CMK (cell line): ENCODE measurements around the gene TH.

Experiments used
- DNase-seq: peaks from one replicate; pipeline ENCODE4 v3.0.0-alpha.2; 2010; ENCODE audit warnings: low read depth

Gene TH

DNA sequence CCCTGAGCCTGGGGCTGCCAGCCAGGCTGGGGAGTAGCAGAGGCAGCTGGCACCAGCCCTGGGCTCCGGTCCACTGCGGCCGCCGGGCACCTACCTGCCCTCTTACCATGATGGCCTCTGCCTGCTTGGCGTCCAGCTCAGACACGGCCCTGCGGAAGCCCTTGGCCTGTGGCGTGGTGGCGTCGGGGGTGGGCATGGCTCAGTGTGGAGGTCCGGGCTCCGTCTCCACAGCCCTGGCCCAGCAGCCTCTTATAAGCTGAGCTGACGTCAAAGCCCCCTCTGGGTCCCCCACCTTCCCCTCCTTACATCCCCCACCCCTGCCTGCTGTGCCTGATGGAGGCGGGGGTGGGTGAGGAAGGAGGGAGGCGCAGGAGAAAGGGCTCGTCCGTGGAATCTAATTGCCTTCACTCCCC, at the start of gene TH:
TH (minus strand) TSS at position 225 of the 413 bp plus-strand sequence; CDS start at position 196, 29 bp downstream.
- DNase-seq: no peak

DNA sequence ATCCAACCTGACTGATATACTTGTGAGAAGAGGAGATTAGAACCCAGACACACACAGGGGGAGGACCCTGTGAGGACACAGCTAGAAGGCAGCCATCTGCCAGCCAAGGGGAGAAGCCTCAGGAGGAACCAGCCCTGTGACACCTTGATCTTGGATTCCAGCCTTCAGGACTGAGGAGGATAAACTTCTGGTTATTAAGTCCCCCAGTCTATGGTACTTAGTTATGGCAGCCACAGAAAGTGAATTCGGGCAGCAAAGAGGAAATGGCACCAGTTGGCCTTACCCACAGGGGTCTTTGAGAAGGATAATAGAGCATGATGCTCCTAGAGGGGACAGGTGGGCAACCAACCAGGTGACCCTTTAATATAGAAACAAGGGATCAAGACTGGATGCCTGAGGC, 49.4 kb upstream of the TH start:
- no peak for DNase-seq

DNA sequence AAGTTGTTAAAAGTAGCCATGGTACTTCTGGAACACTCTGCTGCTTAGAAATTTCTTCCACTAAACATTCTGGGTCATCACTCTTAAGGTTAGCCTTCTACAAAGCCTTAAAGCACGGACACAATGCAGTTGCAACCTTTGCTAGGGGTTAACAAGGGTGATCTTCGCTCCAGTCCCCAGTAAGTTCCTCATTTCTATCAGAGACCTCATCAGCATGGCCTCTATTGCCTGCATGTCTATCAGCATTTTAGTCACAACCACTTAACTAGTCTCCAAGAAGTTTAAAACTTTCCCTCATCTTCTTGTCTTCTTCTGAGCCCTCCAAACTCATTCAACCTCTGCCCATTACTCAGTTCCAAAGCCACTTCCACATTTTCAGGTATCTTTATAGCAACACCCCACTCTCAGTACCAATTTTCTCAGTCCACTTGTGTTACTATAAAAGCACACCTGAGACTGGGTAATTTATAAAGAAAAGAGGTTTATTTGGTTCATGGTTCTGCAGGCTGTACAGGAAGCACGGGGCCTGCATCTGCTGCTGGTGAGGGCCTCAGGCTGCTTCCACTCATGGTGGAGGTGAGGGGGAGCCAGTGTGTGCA, 48.7 kb upstream of the TH start:
- no peak for DNase-seq

DNA sequence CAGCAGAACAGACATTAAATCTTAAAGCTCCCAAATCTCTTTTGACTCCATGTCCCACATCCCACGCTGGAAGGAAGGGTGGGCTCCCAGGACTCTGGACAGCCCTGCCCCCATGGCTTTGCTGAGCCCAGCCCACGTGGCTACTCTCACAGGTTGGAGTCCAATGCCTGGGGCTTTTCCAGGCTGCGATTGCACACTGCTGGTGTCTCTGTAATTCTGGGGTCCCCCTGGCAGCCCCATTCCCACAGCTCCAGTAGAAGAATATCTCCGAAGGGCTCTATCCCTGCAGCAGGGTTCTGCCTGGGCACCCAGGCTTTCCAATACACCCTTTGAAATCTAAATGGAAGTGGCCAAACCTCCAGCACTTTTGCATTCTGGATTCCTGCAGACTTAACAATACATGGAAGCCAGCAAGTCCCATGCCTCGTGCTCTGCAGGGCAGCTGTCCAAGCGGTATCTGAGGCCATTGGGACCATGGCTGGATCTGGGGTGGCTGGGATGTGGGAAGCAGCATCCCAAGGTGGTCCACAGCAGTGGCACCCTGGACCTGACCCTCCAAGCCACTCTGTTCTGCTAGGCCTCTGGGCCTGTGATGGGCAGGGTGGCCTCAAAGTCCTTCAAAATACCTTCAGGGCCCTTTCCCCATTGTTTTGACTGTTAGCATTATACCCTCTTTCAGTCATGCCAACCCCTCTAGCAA, 47.9 kb upstream of the TH start:
- DNase-seq: no peak

DNA sequence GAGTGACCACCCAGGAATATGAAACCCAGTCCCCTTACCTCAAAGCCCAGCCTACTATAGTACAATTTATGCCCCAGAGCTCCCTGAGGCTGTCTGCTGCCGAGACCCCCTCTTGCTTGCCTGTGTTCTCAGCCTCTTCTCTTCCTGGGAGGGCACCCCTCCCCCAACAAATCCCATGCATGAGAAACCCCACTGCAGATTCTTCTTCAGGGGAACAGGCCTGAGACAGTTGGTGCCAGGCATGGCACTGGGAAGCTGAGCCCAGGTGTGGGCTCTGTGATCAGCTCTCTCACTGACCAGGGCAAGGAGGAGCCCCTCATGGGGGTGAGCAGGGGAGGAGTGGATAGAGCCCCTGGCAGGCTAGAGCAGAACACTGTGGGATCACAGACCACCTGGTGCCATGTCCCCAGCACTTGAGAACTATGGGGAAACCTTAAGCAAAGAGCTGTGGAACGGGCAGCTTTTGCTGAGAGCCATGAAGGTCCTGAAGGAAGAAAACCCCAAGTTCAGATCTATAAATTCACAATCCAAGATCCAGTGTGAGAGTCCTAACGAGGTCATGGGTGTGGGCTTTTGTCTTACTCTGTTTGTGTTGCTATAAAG, 46.5 kb upstream of the TH start:
- no peak for DNase-seq

DNA sequence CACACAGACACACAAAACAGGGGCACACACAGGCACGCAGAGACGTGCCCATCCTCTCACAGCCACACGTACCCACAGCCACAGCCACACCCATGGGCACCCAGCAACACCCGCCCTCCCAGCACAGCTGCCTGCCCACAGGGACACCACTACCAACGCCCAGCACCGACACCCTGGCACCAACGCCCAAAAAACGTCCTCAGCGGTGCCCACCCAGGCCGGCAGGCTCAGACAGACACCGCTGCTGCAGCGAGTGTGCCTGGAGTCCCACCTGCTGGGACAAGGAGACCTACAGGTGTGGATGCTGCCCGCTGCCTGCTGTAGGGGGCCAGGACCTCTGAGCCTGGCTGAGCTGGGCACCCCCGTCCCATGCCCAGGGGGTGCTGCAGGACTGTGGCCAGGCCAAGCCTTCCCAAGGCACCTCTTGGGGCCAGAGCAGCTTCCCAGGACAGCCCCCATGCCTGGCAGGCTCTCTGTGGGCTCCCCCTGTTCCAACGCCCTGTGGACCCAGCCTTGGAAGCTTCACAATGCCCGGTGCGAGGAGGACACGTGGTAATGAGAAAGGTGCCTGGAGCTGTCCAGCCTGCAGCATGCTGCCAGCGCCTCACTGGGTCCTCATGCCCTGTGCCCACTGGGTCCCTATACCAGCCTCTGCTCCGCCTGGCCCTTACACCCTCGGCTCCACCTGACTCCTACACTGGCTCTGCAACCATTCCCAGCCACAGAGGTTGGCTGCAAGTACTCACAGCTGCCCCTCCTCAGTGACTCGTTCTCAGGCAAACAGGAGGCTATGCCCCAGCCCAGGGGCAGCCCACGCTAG, 45.8 kb upstream of the TH start:
- DNase-seq: no peak

DNA sequence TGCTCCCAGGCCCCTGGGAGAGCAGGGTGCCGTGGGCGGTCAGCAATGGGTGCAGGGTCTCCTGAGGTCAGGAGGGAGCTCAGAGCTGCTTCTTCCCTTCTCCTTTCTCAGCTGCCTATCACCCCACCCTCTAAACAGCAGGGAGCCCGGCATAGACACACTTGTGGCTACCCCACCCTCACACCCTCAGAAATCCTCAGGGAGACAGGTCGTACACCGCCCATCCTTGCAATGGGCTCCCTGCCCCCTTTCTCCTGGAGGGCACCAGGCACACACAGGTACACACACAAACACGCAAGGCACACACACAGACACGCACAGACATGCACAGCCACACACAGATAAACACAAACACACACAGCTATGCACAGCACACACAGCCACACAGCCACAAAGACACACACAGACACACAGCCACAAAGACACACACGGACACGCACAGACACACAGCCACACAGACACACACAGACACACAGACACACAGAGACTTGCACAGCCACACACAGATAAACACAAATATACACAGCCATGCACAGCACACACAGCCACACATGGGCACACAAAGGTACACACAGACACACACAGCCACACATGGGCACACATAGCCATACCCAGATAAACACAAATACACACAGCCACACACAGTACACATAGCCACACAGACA, 44.9 kb upstream of the TH start:
- no peak for DNase-seq

DNA sequence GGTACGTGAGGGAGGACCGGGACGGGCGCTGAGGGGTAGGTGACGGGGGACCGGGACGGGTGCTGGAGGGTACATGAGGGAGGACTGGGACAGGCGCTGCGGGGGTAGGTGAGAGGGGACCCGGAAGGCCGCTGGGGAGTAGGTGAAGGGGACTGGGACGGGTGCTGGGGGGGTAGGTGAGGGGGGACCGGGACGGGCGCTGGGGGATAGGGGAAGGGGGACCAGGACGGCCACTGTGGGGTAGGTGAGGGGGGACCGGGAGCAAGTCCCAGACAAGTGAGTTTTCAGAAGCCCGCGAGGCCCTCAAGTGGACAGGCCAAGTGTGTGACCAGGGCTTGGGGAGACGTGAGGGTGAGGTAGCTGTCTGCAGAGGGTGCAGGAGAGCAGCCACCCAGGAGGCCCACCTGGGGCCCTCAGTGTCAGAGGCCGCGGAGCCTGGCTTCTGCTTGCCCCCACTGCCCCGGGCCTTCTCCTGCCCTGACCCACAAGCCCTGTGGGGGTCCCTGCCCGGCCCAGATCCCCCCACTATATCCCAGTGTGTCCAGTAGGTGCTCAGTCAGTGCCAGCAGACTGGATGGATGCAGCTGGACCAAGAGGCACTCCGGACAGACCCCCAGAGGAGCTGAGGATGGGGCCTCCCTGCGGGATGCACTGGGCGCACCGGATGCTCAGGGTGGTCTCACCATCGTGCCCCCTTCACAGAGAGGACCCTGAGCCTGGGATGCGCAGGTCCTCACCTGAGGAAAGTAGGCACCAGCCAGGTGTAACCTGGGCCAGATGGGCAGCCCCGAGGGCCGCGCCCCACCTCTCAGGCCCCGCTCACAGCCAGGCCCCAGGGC, 44.2 kb upstream of the TH start:
- DNase-seq: no peak

DNA sequence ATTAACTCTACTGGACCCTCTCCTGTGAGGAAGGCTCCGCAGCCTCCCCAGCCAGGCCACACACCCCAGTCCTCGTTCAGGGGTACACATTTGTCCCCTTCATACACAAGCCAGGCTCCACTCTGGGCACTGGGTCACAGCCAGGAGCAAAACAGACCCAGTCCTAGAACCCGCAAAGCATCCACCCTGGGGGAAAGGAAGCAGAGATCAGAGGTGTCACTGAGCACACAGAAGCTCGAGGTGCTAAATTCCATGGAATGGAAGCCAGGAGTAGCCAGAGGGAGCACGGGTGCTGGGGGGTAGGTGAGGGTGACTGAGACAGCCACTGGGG, 43.6 kb upstream of the TH start:
- DNase-seq: no peak

DNA sequence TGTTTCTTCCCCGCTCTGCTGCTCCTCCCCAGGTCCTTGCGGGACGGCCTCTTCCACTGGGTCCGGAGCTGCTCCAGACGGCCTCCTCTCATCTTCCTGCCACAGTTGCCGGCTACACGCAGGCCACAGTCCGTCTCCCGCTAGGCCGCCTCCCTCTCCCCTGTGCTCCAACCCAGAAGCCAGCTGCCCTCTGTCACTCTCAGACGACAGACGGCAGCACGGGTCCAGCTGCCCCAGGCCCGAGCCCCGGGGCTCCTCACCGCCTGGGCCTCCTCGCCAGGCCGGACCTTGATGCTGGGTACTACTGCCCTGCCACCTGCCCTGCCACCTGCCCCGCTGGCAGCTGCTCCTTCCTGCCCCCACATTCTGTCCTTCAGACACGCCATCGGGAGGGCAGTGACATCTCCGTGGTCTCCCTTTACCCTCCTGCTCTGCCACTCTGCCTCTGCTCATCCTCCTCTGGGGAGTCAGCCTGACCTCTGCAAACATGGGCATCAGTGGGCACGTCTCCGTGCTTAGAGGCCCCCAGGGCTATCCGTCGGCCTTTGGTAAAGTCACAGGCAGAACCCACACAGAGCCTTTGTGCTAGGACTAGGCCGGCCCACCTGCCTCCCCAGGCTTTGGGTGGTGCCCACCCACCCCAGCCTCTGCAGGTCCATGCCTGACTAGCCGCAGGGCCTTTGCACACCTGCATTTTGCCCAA, 43.1 kb upstream of the TH start:
- DNase-seq: no peak

DNA sequence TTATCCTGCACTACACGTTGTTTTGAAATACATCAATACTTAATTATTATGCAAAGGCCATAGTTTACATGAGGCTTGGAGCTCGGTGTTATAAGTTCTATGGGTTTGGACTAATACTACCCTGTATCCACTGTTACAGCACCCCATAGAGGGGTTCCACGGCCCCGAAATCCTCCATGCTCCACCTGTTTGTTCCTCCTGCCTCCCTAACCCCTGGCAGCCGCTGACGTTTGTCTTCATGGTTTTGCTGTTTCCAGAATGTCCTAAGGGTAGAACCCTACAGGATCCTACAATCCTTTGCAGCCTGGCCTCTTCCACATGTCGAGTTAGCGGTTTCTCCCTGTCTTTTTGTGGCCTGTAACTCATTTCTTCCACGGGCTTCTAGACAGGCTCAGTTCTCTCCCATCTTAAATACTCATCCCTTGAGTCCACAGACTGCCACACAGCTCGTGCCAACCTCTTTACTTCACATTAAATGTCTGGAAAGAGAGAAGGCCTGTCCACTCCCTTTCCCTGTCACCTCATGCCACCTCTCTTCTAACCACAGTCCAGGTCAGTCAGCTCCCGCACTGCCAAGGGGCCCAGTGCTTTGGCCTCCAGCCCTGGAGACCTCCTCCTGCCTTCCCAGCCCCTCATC, 42.4 kb upstream of the TH start:
- no peak for DNase-seq

DNA sequence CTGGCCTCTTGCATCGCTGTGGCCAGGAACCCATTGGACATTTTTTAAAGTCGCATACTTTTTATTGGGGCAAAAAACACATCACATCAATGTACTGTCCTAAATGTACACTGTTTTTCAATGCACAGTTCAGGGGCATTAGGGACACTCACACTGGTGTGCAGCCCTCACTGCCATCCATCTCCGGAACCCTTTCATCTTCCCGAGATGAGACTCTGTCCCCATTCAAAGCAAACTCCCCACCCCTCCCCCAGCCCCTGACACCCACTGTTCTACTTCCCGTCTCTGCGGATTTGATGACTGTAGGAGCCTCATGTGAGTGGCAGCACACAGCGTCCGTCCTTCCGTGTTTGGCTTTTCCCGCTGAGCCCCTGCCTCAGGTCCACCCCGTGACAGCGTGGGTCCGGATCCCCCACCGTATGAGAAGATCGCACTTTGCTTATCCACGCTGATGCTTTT, 41.8 kb upstream of the TH start:
- DNase-seq: no peak

DNA sequence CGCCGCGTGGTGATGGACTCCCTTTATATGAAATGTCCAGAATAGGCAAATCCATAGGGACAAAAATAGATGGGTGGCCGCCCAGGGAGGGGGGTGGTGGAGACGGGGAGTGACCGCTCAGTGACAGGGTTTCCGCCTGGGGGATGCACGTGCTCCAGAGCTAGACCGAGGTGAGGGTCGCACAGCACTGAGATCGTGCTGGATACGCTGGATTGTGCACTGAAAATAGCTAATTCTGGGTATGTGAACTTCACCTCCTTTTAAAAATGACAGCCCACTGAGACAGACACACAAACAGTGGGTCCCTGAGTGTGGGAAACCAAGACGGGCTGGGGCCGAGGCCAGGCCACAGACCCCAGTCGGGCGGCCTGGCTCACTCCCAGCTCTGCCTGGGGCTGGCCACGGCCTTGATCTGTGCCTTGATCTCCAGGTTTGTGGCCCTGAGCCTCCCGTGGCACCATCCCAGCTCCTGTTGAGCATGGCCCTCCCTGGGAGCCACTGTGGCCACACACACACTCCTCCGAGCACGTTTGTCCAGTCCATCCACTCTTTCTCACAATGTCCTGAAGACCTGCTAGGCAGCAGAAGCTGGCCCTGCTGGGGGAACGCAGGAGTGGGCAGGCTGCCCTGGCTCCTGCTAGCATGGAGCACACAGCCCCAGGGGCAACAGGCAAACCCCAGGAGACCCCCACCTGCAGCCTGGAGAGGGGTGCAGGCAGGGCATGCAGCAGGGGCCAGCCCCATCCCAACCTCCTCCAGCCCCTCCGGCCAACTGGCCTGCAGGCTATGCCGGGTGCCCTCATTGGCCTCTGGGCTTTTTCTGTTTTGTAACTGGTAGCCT, 41.0 kb upstream of the TH start:
- no peak for DNase-seq

DNA sequence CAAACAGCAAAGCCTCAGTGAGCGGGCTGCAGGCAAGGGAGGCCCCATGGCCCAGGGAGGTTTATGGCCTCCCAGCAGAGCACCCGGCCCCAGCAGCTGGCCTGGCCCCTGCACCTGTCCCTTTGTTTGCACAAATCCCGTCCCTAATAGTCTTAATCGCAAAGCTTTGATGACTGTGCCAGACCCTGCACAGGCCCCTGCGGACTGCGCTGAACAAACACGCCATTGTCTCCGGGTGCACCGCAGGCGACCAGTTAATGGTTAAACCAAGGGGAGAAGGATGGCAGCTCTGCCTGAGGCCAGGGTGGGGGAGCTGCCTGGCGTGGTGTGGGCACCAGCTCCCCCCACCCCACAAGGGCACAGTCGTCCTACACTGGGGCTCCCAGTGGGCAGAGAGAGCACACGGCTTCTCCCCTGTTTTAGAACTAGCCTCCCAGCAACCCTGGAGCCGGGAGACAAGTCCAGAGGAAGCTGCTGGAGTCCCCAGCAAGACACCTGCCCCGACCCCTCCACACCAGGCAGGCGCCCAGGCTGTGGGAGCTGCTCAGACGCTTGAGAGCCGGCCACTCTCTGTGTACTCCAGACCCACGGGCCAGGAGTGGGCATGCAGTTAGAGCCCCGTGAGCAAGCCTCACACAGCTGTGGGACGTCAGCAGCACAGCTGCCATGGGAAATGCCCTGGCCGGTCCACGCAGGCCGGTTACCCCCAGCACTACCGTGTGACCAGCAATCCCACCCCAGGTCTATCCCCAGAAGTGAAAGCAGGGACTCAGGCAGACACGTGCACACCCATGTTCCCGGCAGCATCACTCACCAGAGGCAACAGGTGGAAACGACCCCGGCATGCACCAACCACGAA, 39.7 kb upstream of the TH start:
- no peak for DNase-seq

DNA sequence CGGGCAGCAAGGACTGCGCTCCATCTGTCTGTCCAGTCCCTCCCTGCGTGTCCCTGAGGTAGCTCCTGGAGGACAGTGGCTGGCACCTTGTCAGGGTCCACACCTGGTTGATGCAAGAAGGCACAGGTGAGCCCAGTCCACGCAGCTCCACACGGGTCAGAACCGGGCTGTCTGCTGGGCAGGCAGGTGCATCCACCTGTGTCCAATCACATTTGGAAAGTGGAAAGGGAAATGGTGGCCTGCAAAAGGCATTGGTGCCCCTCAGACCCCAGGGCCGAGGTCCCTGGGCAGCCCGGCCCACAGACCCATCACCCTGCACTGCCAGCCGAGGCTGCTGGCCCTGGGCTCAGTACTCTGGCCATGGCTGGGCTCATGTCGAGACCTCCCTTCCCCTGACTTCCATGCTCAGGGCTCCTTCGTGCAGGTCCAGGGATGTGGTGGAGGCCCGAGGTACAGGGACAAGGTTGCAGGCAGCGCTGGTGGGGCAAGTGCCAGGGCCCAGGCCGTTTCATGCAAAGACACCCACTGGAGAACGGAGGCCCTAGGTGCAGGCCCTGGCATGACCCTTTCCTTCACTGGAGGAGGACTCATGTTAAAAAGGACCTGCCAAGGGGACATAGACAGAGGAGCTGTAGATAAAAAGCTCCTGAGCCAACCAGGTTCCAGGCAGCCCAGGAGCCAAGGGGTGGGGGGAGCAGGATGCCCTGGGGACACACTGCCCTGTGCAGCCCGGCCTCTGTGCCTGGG, 38.9 kb upstream of the TH start:
- no peak for DNase-seq

DNA sequence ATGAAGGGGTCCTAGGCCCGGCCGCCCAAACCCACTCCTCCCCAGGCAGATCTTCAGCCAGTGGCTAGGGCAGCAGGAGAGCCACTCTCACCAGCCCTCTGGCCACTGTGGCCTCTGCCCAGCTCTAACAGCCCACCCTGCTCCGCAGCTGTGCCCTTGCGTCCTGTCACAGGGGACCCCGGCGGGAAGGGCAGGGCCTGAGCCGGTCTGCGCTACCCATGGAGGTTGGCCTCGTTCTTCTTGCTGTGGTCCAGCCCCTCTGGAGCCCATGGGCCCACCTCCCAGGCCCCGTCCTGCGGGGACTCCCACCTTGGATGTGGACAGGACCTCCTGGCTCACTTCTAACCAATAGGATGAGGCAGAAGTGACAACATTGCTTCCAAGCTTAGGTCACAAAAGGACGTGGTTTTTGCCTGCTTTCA, 38.3 kb upstream of the TH start:
- DNase-seq: no peak

DNA sequence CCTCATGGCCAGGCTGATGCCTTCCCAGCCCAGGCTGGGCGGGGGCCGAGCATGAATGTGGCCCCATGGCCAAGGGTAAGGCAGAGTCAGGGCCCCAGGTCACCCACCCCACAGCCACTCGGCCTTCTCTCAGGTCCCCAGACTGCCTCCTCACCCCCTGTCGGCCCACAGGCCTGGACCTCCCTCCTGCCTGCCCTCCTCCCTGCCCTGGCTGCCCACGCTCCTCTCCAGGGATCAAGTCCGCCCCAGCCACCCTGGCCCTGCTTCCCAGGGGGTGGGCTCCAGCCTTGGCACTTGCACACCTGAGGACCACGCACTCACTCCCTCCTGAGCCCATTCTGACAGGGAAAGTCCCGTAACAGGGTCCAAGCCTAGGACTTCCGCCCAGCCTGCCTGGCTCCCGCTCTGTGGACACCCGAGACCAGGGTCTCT, 37.8 kb upstream of the TH start:
- DNase-seq: no peak
